ENCODE results near the gene DDX20. TPM values are rescaled to one million over a fixed set of nuclear protein-coding genes. Genes with fewer than 3 reads are reported as not detected.

Gene DDX20
- total RNA-seq, 1 donor from 2014 or later = 15.4 TPM

GRCh38 chr1:111762332-111762731, 6.6 kb downstream of the DDX20 start:
- H3K27ac Mint-ChIP-seq (ENCODE audit: unreplicated experiment) = no peak overlapping the region
- H3K36me3 Mint-ChIP-seq (ENCODE audit: low read depth, unreplicated experiment) = peaks cover 6% of the 10 kb centered on the region
- Histone ChIP-seq H4K20me1 (ENCODE audit: insufficient read depth, low read length) (peaks cover 11% of the 10 kb centered on the region), H3K9me3 (ENCODE audit: insufficient read depth, low read depth, low read length) (no peaks in the 10 kb centered on the region), H2AFZ (ENCODE audit: low read depth, low read length) (no peak overlapping the region), H3K36me3 (ENCODE audit: insufficient read depth, low read length) (peaks cover 39% of the 10 kb centered on the region), H3K4me2 (ENCODE audit: low read length) (no peak overlapping the region), H3K9ac (ENCODE audit: low read length) (no peak overlapping the region), H3K4me3 (ENCODE audit: insufficient read depth, low read depth, low read length) (no peak overlapping the region), H3K27me3 (ENCODE audit: insufficient read depth, low read length) (no peaks in the 10 kb centered on the region), H3K4me1 (ENCODE audit: insufficient read depth, low read length) (no peaks in the 10 kb centered on the region), H3K27ac (ENCODE audit: low read depth, low read length) (no peak overlapping the region), H3K79me2 (ENCODE audit: insufficient read depth, low read length) (peaks cover 24% of the 10 kb centered on the region)
- FAIRE-seq (no peak), DNase-seq (ENCODE audit: low read depth) (no peak)
- H3K4me3 Mint-ChIP-seq (ENCODE audit: unreplicated experiment) = no peak overlapping the region
- H3K9me3 Mint-ChIP-seq (ENCODE audit: unreplicated experiment) = no peaks in the 10 kb centered on the region
- TF ChIP-seq, protein P1, sequence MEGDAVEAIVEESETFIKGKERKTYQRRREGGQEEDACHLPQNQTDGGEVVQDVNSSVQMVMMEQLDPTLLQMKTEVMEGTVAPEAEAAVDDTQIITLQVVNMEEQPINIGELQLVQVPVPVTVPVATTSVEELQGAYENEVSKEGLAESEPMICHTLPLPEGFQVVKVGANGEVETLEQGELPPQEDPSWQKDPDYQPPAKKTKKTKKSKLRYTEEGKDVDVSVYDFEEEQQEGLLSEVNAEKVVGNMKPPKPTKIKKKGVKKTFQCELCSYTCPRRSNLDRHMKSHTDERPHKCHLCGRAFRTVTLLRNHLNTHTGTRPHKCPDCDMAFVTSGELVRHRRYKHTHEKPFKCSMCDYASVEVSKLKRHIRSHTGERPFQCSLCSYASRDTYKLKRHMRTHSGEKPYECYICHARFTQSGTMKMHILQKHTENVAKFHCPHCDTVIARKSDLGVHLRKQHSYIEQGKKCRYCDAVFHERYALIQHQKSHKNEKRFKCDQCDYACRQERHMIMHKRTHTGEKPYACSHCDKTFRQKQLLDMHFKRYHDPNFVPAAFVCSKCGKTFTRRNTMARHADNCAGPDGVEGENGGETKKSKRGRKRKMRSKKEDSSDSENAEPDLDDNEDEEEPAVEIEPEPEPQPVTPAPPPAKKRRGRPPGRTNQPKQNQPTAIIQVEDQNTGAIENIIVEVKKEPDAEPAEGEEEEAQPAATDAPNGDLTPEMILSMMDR (IDR thresholded peaks at IDR 0.05; ENCODE audit: insufficient read depth, low read depth, low read length) = no peak
- TF ChIP-seq EZH2 (IDR thresholded peaks at IDR 0.05; ENCODE audit: insufficient read depth, low read length) = no peak
- H3K4me1 Mint-ChIP-seq (ENCODE audit: low read depth, unreplicated experiment) = no peaks in the 10 kb centered on the region
- no peaks in the 10 kb centered on the region for H3K27me3 Mint-ChIP-seq (ENCODE audit: low read depth, unreplicated experiment)

DNA sequence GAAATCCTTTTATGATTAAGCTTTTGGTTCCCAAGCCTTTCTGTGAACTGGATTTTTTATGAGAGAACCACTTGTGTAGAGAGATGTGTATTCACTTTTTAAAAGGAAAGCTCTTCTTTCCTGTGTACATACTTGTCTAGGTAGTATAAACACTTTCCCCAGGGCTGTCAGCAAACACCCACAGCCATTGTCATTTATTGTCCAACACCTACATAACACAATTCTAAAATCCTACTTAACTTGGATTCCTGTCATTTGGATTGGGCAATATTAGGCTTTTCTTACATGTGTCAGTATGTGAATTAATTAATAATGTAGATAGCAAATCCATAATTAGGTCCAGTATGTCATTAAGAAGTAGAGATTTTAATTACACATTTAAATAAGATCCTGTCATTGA, 12.3 kb downstream of the DDX20 start:
- peaks cover 3% of the 10 kb centered on the region for H3K79me2 ChIP-seq (ENCODE audit: insufficient read depth, low read length)
- TF ChIP-seq, protein P1 (IDR thresholded peaks at IDR 0.05; ENCODE audit: insufficient read depth, low read depth, low read length) = no peak
- TF ChIP-seq EZH2 (IDR thresholded peaks at IDR 0.05; ENCODE audit: insufficient read depth, low read length) = no peak
- no peaks in the 10 kb centered on the region for H3K9me3 ChIP-seq (ENCODE audit: insufficient read depth, low read depth, low read length)
- H3K27me3 ChIP-seq (ENCODE audit: insufficient read depth, low read length) = no peaks in the 10 kb centered on the region
- Mint-ChIP-seq H3K9me3 (ENCODE audit: unreplicated experiment) (no peaks in the 10 kb centered on the region), H3K4me1 (ENCODE audit: low read depth, unreplicated experiment) (peaks cover 8% of the 10 kb centered on the region), H3K27ac (ENCODE audit: unreplicated experiment) (no peak overlapping the region), H3K27me3 (ENCODE audit: low read depth, unreplicated experiment) (no peaks in the 10 kb centered on the region), H3K4me3 (ENCODE audit: unreplicated experiment) (no peak overlapping the region), H3K36me3 (ENCODE audit: low read depth, unreplicated experiment) (peaks cover 3% of the 10 kb centered on the region)
- H3K27ac ChIP-seq (ENCODE audit: low read depth, low read length) = no peak overlapping the region
- no peak for FAIRE-seq
- H3K4me1 ChIP-seq (ENCODE audit: insufficient read depth, low read length) = no peaks in the 10 kb centered on the region
- no peak for DNase-seq (ENCODE audit: low read depth)
- H3K4me2 ChIP-seq (ENCODE audit: low read length) = no peak overlapping the region
- no peak overlapping the region for H3K4me3 ChIP-seq (ENCODE audit: insufficient read depth, low read depth, low read length)
- H3K9ac ChIP-seq (ENCODE audit: low read length) = no peak overlapping the region
- H2AFZ ChIP-seq (ENCODE audit: low read depth, low read length) = no peak overlapping the region
- peaks cover 20% of the 10 kb centered on the region for H3K36me3 ChIP-seq (ENCODE audit: insufficient read depth, low read length)
- peaks cover 11% of the 10 kb centered on the region for H4K20me1 ChIP-seq (ENCODE audit: insufficient read depth, low read length)

- Histone ChIP-seq H3K27me3 (ENCODE audit: insufficient read depth, low read length) (no peaks in the 10 kb centered on the region), H3K9me3 (ENCODE audit: insufficient read depth, low read depth, low read length) (no peaks in the 10 kb centered on the region), H2AFZ (ENCODE audit: low read depth, low read length) (no peak overlapping the region), H3K4me2 (ENCODE audit: low read length) (no peak overlapping the region), H4K20me1 (ENCODE audit: insufficient read depth, low read length) (peaks cover 11% of the 10 kb centered on the region), H3K27ac (ENCODE audit: low read depth, low read length) (no peak overlapping the region), H3K4me1 (ENCODE audit: insufficient read depth, low read length) (no peaks in the 10 kb centered on the region), H3K9ac (ENCODE audit: low read length) (no peak overlapping the region), H3K36me3 (ENCODE audit: insufficient read depth, low read length) (peaks cover 18% of the 10 kb centered on the region), H3K4me3 (ENCODE audit: insufficient read depth, low read depth, low read length) (no peak overlapping the region), H3K79me2 (ENCODE audit: insufficient read depth, low read length) (peaks cover 3% of the 10 kb centered on the region)
- no peak overlapping the region for H3K4me3 Mint-ChIP-seq (ENCODE audit: unreplicated experiment)
- H3K36me3 Mint-ChIP-seq (ENCODE audit: low read depth, unreplicated experiment) = peaks cover 1% of the 10 kb centered on the region
- no peaks in the 10 kb centered on the region for H3K9me3 Mint-ChIP-seq (ENCODE audit: unreplicated experiment)
- FAIRE-seq = no peak
- DNase-seq (ENCODE audit: low read depth) = no peak
- no peak for TF ChIP-seq EZH2 (IDR thresholded peaks at IDR 0.05; ENCODE audit: insufficient read depth, low read length)
- TF ChIP-seq, protein P1 (IDR thresholded peaks at IDR 0.05; ENCODE audit: insufficient read depth, low read depth, low read length) = no peak
- no peaks in the 10 kb centered on the region for H3K27me3 Mint-ChIP-seq (ENCODE audit: low read depth, unreplicated experiment)
- H3K4me1 Mint-ChIP-seq (ENCODE audit: low read depth, unreplicated experiment) = peaks cover 8% of the 10 kb centered on the region
- H3K27ac Mint-ChIP-seq (ENCODE audit: unreplicated experiment) = no peak overlapping the region
These were observed 12.9 kb downstream of the DDX20 start for GRCh38 chr1:111768625-111769024.

Measured in astrocyte (in vitro differentiated cells and primary cell).